Right lobe of liver (tissue), 4 donors: ENCODE results near the gene CELSR1.

Experiments
- POLR2A ChIP-seq: fragments of 450-650 bp; IDR thresholded peaks from one replicate; pipeline ENCODE4 v1.6.1; 2017; ENCODE audit warnings: antibody characterized with exemption, mild to moderate bottlenecking
- TF ChIP-seq, protein P1 (sequence below), 4 donors: fragments of 200-600 bp in 3 of 4; fragments of 450-650 bp in 1 of 4; IDR thresholded peaks; one replicate each; pipeline versions ENCODE4 v1.5.1 to v1.8.0; 2016 to 2022; ENCODE audit warnings: antibody characterized with exemption in 4 of 4, mild to moderate bottlenecking in 2 of 4
- donor health status: DM: no; HTN: no; CAD: no.
- donor health status: DM: no; HTN: no; CAD: no.
- donor health status: DM: no; HTN: yes; CAD: no.

DNA sequence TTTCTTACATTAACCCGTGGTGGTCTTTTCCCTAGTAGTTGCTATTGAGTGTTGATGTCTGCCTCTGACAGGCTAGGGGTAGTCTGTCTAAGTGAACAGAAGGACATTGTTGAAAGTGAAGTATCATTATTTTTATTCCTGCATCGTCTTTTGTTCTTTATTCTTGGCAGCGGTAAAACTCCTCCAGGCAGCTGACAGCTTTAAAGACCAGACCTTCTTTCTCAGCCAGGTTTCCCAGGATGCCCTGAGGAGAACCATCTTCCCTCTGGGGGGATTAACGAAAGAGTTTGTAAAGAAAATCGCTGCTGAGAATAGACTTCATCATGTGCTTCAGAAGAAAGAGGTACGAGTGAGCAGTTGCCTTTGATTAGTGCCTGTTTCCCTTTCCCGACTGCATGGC is 187.3 kb downstream of the CELSR1 start:
- TF ChIP-seq POLR2A = no peak
- TF ChIP-seq, protein P1, sequence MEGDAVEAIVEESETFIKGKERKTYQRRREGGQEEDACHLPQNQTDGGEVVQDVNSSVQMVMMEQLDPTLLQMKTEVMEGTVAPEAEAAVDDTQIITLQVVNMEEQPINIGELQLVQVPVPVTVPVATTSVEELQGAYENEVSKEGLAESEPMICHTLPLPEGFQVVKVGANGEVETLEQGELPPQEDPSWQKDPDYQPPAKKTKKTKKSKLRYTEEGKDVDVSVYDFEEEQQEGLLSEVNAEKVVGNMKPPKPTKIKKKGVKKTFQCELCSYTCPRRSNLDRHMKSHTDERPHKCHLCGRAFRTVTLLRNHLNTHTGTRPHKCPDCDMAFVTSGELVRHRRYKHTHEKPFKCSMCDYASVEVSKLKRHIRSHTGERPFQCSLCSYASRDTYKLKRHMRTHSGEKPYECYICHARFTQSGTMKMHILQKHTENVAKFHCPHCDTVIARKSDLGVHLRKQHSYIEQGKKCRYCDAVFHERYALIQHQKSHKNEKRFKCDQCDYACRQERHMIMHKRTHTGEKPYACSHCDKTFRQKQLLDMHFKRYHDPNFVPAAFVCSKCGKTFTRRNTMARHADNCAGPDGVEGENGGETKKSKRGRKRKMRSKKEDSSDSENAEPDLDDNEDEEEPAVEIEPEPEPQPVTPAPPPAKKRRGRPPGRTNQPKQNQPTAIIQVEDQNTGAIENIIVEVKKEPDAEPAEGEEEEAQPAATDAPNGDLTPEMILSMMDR (IDR thresholded peaks at IDR 0.05) = no peak
